Kidney epithelial cell (primary cell): ENCODE measurements around the gene LRP5. TPM values are rescaled to one million over a fixed set of nuclear protein-coding genes. Genes with fewer than 3 reads are reported as not detected.

Experiments used
- DNase-seq: peaks from one replicate; pipeline ENCODE4 v3.0.0-alpha.2; 2010; ENCODE audit warnings: low read depth
- H3K27me3 ChIP-seq: 2 replicates; pipeline ENCODE4 v1.6.0; 2011; ENCODE audit warnings: low read length; ENCODE audit not compliant: control insufficient read depth, insufficient read depth
- H3K36me3 ChIP-seq: 2 replicates; pipeline ENCODE4 v1.5.1; 2011; ENCODE audit warnings: low read length; ENCODE audit not compliant: control insufficient read depth, insufficient read depth
- H3K4me3 ChIP-seq: 2 replicates; pipeline ENCODE4 v1.5.1; 2011; ENCODE audit warnings: low read depth, mild to moderate bottlenecking, control low read depth, low read length
- CTCF ChIP-seq: IDR thresholded peaks from 2 replicates; pipeline ENCODE4 v1.5.1; 2011; ENCODE audit warnings: mild to moderate bottlenecking, moderate library complexity, low read length, control low read depth, inconsistent platforms; ENCODE audit not compliant: insufficient read depth, poor library complexity, severe bottlenecking
- total RNA-seq: library from RNA; depleted of rRNA; stranded (reverse); fragments of >200 nt; gene quantifications from 2 replicates; pipeline ENCODE4 v1.2.3, GENCODE V29; 2015

Gene LRP5
- total RNA-seq, 1 donor from 2014 or later: 31.6 TPM

GRCh38 chr11:68488623-68489022 lies 176.2 kb downstream of the LRP5 start:
- Histone ChIP-seq H3K36me3 (no peaks in the 10 kb centered on the region), H3K4me3 (no peak overlapping the region), H3K27me3 (no peaks in the 10 kb centered on the region)
- TF ChIP-seq CTCF: no peak
- no peak for DNase-seq

GRCh38 chr11:68495220-68495729 lies 182.9 kb downstream of the LRP5 start:
- no peak for TF ChIP-seq CTCF
- no peaks in the 10 kb centered on the region for H3K27me3 ChIP-seq
- no peaks in the 10 kb centered on the region for H3K36me3 ChIP-seq
- DNase-seq: no peak
- H3K4me3 ChIP-seq: no peak overlapping the region

GRCh38 chr11:68495872-68496271 lies 183.5 kb downstream of the LRP5 start:
- DNase-seq: no peak
- Histone ChIP-seq H3K36me3 (no peaks in the 10 kb centered on the region), H3K4me3 (no peak overlapping the region), H3K27me3 (no peaks in the 10 kb centered on the region)
- no peak for TF ChIP-seq CTCF

- no peaks in the 10 kb centered on the region for H3K36me3 ChIP-seq
- no peak overlapping the region for H3K4me3 ChIP-seq
- TF ChIP-seq CTCF: no peak
- no peaks in the 10 kb centered on the region for H3K27me3 ChIP-seq
- DNase-seq: no peak
Observed at GRCh38 chr11:68497761-68498160, 185.4 kb downstream of the LRP5 start.

- TF ChIP-seq CTCF: no peak
- Histone ChIP-seq H3K36me3 (no peaks in the 10 kb centered on the region), H3K4me3 (no peak overlapping the region), H3K27me3 (no peaks in the 10 kb centered on the region)
- no peak for DNase-seq
Observed at GRCh38 chr11:68498321-68498720, 185.9 kb downstream of the LRP5 start.

Other genes with a start within 250 kb of the LRP5 start
- gene CHKA, start 191.2 kb upstream of the LRP5 start, total RNA-seq: 25.5 and 30.9 TPM in 2 replicates
- 24.8 and 25.7 TPM in 2 replicates for gene KMT5B, start 99.3 kb upstream of the LRP5 start, total RNA-seq
- gene C11orf24, start 40.6 kb upstream of the LRP5 start, total RNA-seq: 27.5 and 56.8 TPM in 2 replicates
- gene PPP6R3, start 148.2 kb downstream of the LRP5 start, total RNA-seq: 71.7 and 82.6 TPM in 2 replicates